Muscle of arm (tissue), 12 donors: ENCODE results near the gene CDK10. TPM values are rescaled to one million over a fixed set of nuclear protein-coding genes. Genes with fewer than 3 reads are reported as not detected.

Experiments used
- DNase-seq: peaks from one replicate; pipeline ENCODE4 v3.0.0-alpha.2; 2013
- polyA plus RNA-seq, 12 donors: library from polyadenylated mRNA; unstranded; fragments of 120-200 nt; gene quantifications; one replicate each; pipeline ENCODE4 v1.2.1, GENCODE V29; 2013; ENCODE audit not compliant: insufficient read length in 12 of 12

Gene CDK10
- polyA plus RNA-seq, 12 donors = 39.0 to 72.1 (median 46.5) TPM; not detected in 1

- DNase-seq = no peak
These were observed 45.8 kb downstream of the CDK10 start for GRCh38 chr16:89732142-89732917.

GRCh38 chr16:89732918-89733242 lies 46.4 kb downstream of the CDK10 start:
- no peak for DNase-seq

- DNase-seq = no peak
These were observed 46.8 kb downstream of the CDK10 start for GRCh38 chr16:89733322-89733721.

- DNase-seq = no peak
These were observed 47.3 kb downstream of the CDK10 start for GRCh38 chr16:89733792-89734191.

GRCh38 chr16:89736554-89736953 lies 50.1 kb downstream of the CDK10 start:
- no peak for DNase-seq

GRCh38 chr16:89737341-89738071 lies 51.0 kb downstream of the CDK10 start:
- DNase-seq = no peak

GRCh38 chr16:89738072-89738377 lies 51.5 kb downstream of the CDK10 start:
- no peak for DNase-seq

- DNase-seq = no peak
These were observed 52.2 kb downstream of the CDK10 start for GRCh38 chr16:89738538-89739317.

- DNase-seq = no peak
These were observed 52.9 kb downstream of the CDK10 start for GRCh38 chr16:89739383-89739782.

- no peak for DNase-seq
These were observed 55.0 kb downstream of the CDK10 start for GRCh38 chr16:89741342-89742014.

- DNase-seq = no peak
These were observed 56.5 kb downstream of the CDK10 start for GRCh38 chr16:89742948-89743347.

- no peak for DNase-seq
These were observed 58.3 kb downstream of the CDK10 start for GRCh38 chr16:89744813-89745212.

Other genes starting within 250 kb of the CDK10 start
- gene ANKRD11, start 196.1 kb upstream of the CDK10 start, polyA plus RNA-seq = 100 to 1,000 TPM in 2 of 12 donors, 10 to 100 TPM in 9, not detected in 1; 52.0 to 116 (median 61.1) TPM
- gene SPG7, start 178.3 kb upstream of the CDK10 start, polyA plus RNA-seq = 100 to 1,000 TPM in 1 of 12 donors, 10 to 100 TPM in 10, not detected in 1; 48.3 to 103 (median 64.5) TPM
- 1,000 to 10,000 TPM; 1,406 to 4,683 (median 3,152) TPM for gene RPL13, start 126.0 kb upstream of the CDK10 start, polyA plus RNA-seq
- gene CPNE7, start 110.9 kb upstream of the CDK10 start, polyA plus RNA-seq = 1 to 10 TPM in 1 of 12 donors, under 1 TPM in 4, not detected in 7; 0.17 to 1.8 (median 0.29) TPM
- gene DPEP1, start 73.0 kb upstream of the CDK10 start, polyA plus RNA-seq = 1 to 10 TPM in 3 of 12 donors, under 1 TPM in 7, not detected in 2; 0.30 to 4.1 (median 0.76) TPM
- gene CHMP1A, start 29.0 kb upstream of the CDK10 start, polyA plus RNA-seq = 10 to 100 TPM in 11 of 12 donors, not detected in 1; 32.7 to 61.0 (median 45.6) TPM
- 1 to 10 TPM in 11 of 12 donors, not detected in 1; 2.2 to 9.3 (median 5.2) TPM for gene SPATA33, start 28.9 kb upstream of the CDK10 start, polyA plus RNA-seq
- 1 to 10 TPM in 10 of 12 donors, not detected in 2; 1.2 to 3.3 (median 1.7) TPM for gene SPATA2L, start 15.0 kb downstream of the CDK10 start, polyA plus RNA-seq
- gene VPS9D1, start 34.2 kb downstream of the CDK10 start, polyA plus RNA-seq = 10 to 100 TPM in 4 of 12 donors, 1 to 10 TPM in 7, not detected in 1; 7.0 to 16.5 (median 9.4) TPM
- gene ZNF276, start 34.8 kb downstream of the CDK10 start, polyA plus RNA-seq = 10 to 100 TPM in 11 of 12 donors, not detected in 1; 15.7 to 35.5 (median 20.8) TPM
- 10 to 100 TPM in 10 of 12 donors, 1 to 10 TPM in 1, not detected in 1; 8.4 to 31.8 (median 14.8) TPM for gene FANCA, start 130.0 kb downstream of the CDK10 start, polyA plus RNA-seq
- 1 to 10 TPM in 11 of 12 donors, not detected in 1; 1.3 to 7.5 (median 2.8) TPM for gene SPIRE2, start 141.8 kb downstream of the CDK10 start, polyA plus RNA-seq
- 100 to 1,000 TPM in 3 of 12 donors, 10 to 100 TPM in 8, not detected in 1; 82.4 to 173 (median 90.2) TPM for gene TCF25, start 186.9 kb downstream of the CDK10 start, polyA plus RNA-seq
- gene MC1R, start 232.2 kb downstream of the CDK10 start, polyA plus RNA-seq = 1 to 10 TPM in 10 of 12 donors, not detected in 2; 1.1 to 4.0 (median 1.8) TPM
- gene TUBB3, start 236.7 kb downstream of the CDK10 start, polyA plus RNA-seq = 10 to 100 TPM in 5 of 12 donors, 1 to 10 TPM in 6, not detected in 1; 4.8 to 36.9 (median 8.4) TPM